ENCODE measurements around the gene OARD1. TPM values are rescaled to one million over a fixed set of nuclear protein-coding genes. Genes with fewer than 3 reads are reported as not detected.

The OARD1 gene
- total and polyA plus RNA-seq, 2 experiments from 2014 or later, result 31.2 to 46.4 TPM

GRCh38 chr6:41071501-41071922 is 644 bp downstream of the OARD1 start:
- peaks cover 39% of the 10 kb centered on the region for H3K79me2 ChIP-seq
- H3K4me1 ChIP-seq (ENCODE audit: insufficient read depth), result peaks cover 17% of the 10 kb centered on the region
- no peaks in the 10 kb centered on the region for H3K27me3 ChIP-seq
- no peak for DNase-seq (ENCODE audit: low spot score)
- TF ChIP-seq CTCF (IDR thresholded peaks at IDR 0.05; ENCODE audit: poor library complexity) (no peak), EZH2 (IDR thresholded peaks at IDR 0.05; ENCODE audit: borderline replicate concordance) (no peak), EZH2phosphoT487 (IDR thresholded peaks at IDR 0.05; ENCODE audit: low read depth, severe bottlenecking, unreplicated experiment) (no peak)
- peak overlapping the region; percentile 60 for H2AFZ ChIP-seq
- under 1% methylated on average over 16 of the region's 16 CpGs for WGBS (ENCODE audit: low lambda C conversion rate, missing lambda C conversion rate)
- H4K20me1 ChIP-seq (ENCODE audit: insufficient read depth, poor library complexity, severe bottlenecking), result peaks cover 15% of the 10 kb centered on the region
- H3K9me2 ChIP-seq (replicated peaks; ENCODE audit: insufficient read depth), result no peaks in the 10 kb centered on the region
- peak overlapping the region; percentile 46 for H3K4me3 ChIP-seq
- H3K4me2 ChIP-seq, result peak overlapping the region; percentile 76
- H3K9me3 ChIP-seq (ENCODE audit: low read depth), result no peaks in the 10 kb centered on the region
- peak overlapping the region; percentile 95 for H3K27ac ChIP-seq
- H3K36me3 ChIP-seq (replicated peaks; ENCODE audit: insufficient read depth, low read depth), result no peaks in the 10 kb centered on the region

- Histone ChIP-seq H3K4me1 (ENCODE audit: insufficient read depth) (peaks cover 34% of the 10 kb centered on the region), H3K79me2 (peaks cover 13% of the 10 kb centered on the region), H3K27ac (no peak overlapping the region), H2AFZ (no peak overlapping the region), H3K4me2 (no peak overlapping the region), H3K4me3 (no peak overlapping the region), H4K20me1 (ENCODE audit: insufficient read depth, poor library complexity, severe bottlenecking) (no peaks in the 10 kb centered on the region), H3K9me3 (ENCODE audit: low read depth) (no peaks in the 10 kb centered on the region), H3K9me2 (replicated peaks; ENCODE audit: insufficient read depth) (no peaks in the 10 kb centered on the region), H3K36me3 (replicated peaks; ENCODE audit: insufficient read depth, low read depth) (no peaks in the 10 kb centered on the region), H3K27me3 (no peaks in the 10 kb centered on the region)
- 32% methylated on average over 3 of the region's 3 CpGs for WGBS (ENCODE audit: low lambda C conversion rate, missing lambda C conversion rate)
- DNase-seq (ENCODE audit: low spot score), result peak; percentile 90
- TF ChIP-seq EZH2 (IDR thresholded peaks at IDR 0.05; ENCODE audit: borderline replicate concordance) (no peak), CTCF (IDR thresholded peaks at IDR 0.05; ENCODE audit: poor library complexity) (peak; percentile 87)
Observed at GRCh38 chr6:41066867-41067304, 5.3 kb downstream of the OARD1 start.

GRCh38 chr6:41065550-41066026 is 6.6 kb downstream of the OARD1 start:
- Histone ChIP-seq H3K4me2 (peak overlapping the region; percentile 52), H3K9me2 (replicated peaks; ENCODE audit: insufficient read depth) (no peaks in the 10 kb centered on the region), H4K20me1 (ENCODE audit: insufficient read depth, poor library complexity, severe bottlenecking) (no peaks in the 10 kb centered on the region), H3K79me2 (peaks cover 10% of the 10 kb centered on the region), H3K27ac (peak overlapping the region; percentile 76), H3K36me3 (replicated peaks; ENCODE audit: insufficient read depth, low read depth) (no peaks in the 10 kb centered on the region), H3K4me1 (ENCODE audit: insufficient read depth) (peaks cover 34% of the 10 kb centered on the region), H2AFZ (no peak overlapping the region), H3K9me3 (ENCODE audit: low read depth) (no peaks in the 10 kb centered on the region), H3K4me3 (no peak overlapping the region), H3K27me3 (no peaks in the 10 kb centered on the region)
- no peak for DNase-seq (ENCODE audit: low spot score)
- no peak for TF ChIP-seq EZH2 (IDR thresholded peaks at IDR 0.05; ENCODE audit: borderline replicate concordance)
- no peak for TF ChIP-seq EZH2phosphoT487 (IDR thresholded peaks at IDR 0.05; ENCODE audit: low read depth, severe bottlenecking, unreplicated experiment)
- TF ChIP-seq CTCF (IDR thresholded peaks at IDR 0.05; ENCODE audit: poor library complexity), result no peak
- WGBS (ENCODE audit: low lambda C conversion rate, missing lambda C conversion rate), result 80% methylated on average over 2 of the region's 2 CpGs
